H1 (cell line): ENCODE data around the gene CD48. TPM values are rescaled to one million over a fixed set of nuclear protein-coding genes. Genes with fewer than 3 reads are reported as not detected.
A peak's percentile ranks its signal among the peaks of the same experiment; 100 is the strongest.

Experiments
- CTCF ChIA-PET: fragments of 300-600 bp; sonication (Branson Sonifier 250); formaldehyde crosslinking; loops from one replicate; lab custom pipeline; 2021; ENCODE audit not compliant: partially characterized antibody; lab: Charles Lee
- POLR2A ChIA-PET: fragments of 300-600 bp; sonication (Branson Sonifier 250); formaldehyde crosslinking; loops from one replicate; lab custom pipeline; 2021; ENCODE audit warnings: inconsistent platforms; ENCODE audit not compliant: partially characterized antibody; lab: Charles Lee
- DNase-seq, 2 experiments: peaks; one replicate each; pipeline versions ENCODE4 v3.0.0 to v3.0.0-alpha.2; 2010 to 2022; ENCODE audit warnings: low spot score in 2 of 2, low read depth in 1 of 2, mixed read lengths in 1 of 2
- FAIRE-seq: peaks from 2 replicates; lab custom pipeline; 2011; peaks lifted over from hg19 to GRCh38; lab: Jason Lieb, UNC
- H2AFZ ChIP-seq: 2 replicates; pipeline ENCODE4 v1.8.1; 2012; ENCODE audit warnings: low read length, inconsistent platforms
- H2AK5ac ChIP-seq: 2 replicates; pipeline ENCODE4 v1.6.1; 2013; ENCODE audit warnings: low read depth, low read length
- H2BK120ac ChIP-seq: replicated peaks from 2 replicates; pipeline ENCODE3; 2013; ENCODE audit warnings: low read depth, low read length, inconsistent platforms
- H2BK12ac ChIP-seq: 2 replicates; pipeline ENCODE4 v1.6.1; 2013; ENCODE audit warnings: low read depth, low read length
- H2BK15ac ChIP-seq: 2 replicates; pipeline ENCODE4 v1.6.1; 2013; ENCODE audit warnings: low read length
- H2BK20ac ChIP-seq: 2 replicates; pipeline ENCODE4 v1.6.1; 2013; ENCODE audit warnings: low read length
- H2BK5ac ChIP-seq: 2 replicates; pipeline ENCODE4 v1.6.1; 2013; ENCODE audit warnings: low read depth, low read length
- H3K14ac ChIP-seq: 2 replicates; pipeline ENCODE4 v1.6.1; 2013; ENCODE audit warnings: inconsistent platforms; ENCODE audit not compliant: insufficient read length
- H3K18ac ChIP-seq: 2 replicates; pipeline ENCODE4 v1.6.1; 2013; ENCODE audit warnings: low read length; ENCODE audit errors: extremely low read depth
- H3K23ac ChIP-seq: 2 replicates; pipeline ENCODE4 v1.6.1; 2013; ENCODE audit warnings: inconsistent platforms; ENCODE audit not compliant: insufficient read length
- H3K23me2 ChIP-seq: 2 replicates; pipeline ENCODE4 v1.6.1; 2013; ENCODE audit warnings: low read depth, low read length
- H3K27ac ChIP-seq: 2 replicates; pipeline ENCODE4 v1.6.1; 2011; ENCODE audit warnings: low read depth, low read length, inconsistent platforms
- H3K27me3 ChIP-seq, 4 experiments: replicated peaks in 1 of 4; 1 replicate in 1 of 4; 2 replicates in 3 of 4; pipeline versions ENCODE4 v1.6.1 to v1.8.1; 2011 to 2013; ENCODE audit warnings: low read length in 3 of 4, mild to moderate bottlenecking in 3 of 4, inconsistent platforms in 2 of 4, mixed read lengths in 2 of 4, moderate library complexity in 1 of 4; ENCODE audit not compliant: control insufficient read depth in 3 of 4, insufficient read depth in 3 of 4; ENCODE audit errors: extremely low read depth in 1 of 4
- H3K36me3 ChIP-seq, 4 experiments: 2 replicates each; pipeline versions ENCODE4 v1.6.1 to v1.8.1; 2011 to 2013; ENCODE audit warnings: mild to moderate bottlenecking in 4 of 4, low read length in 3 of 4, moderate library complexity in 2 of 4, control low read depth in 1 of 4, inconsistent platforms in 1 of 4; ENCODE audit not compliant: insufficient read depth in 4 of 4, control insufficient read depth in 2 of 4
- H3K4ac ChIP-seq: replicated peaks from 2 replicates; pipeline ENCODE3; 2013; ENCODE audit warnings: low read length, low read depth, mixed read lengths, inconsistent platforms; ENCODE audit not compliant: insufficient read length
- H3K4me1 ChIP-seq, 4 experiments: replicated peaks in 1 of 4; 1 replicate in 1 of 4; 2 replicates in 3 of 4; pipeline versions ENCODE4 v1.6.1 to v1.8.1; 2011 to 2013; ENCODE audit warnings: low read length in 3 of 4, inconsistent platforms in 2 of 4, mixed read lengths in 1 of 4; ENCODE audit not compliant: insufficient read depth in 4 of 4, control insufficient read depth in 3 of 4
- H3K4me2 ChIP-seq, 2 experiments: 2 replicates each; pipeline versions ENCODE4 v1.6.1 to v1.8.1; 2011 to 2013; ENCODE audit warnings: low read depth in 2 of 2, low read length in 2 of 2, control low read depth in 1 of 2, inconsistent platforms in 1 of 2, mild to moderate bottlenecking in 1 of 2; ENCODE audit not compliant: insufficient read depth in 1 of 2
- H3K4me3 ChIP-seq, 4 experiments: fragments of 200-600, 300-600 bp in 1 of 4; sonication (generic), shearing (Covaris generic), sonication (Bioruptor Twin) in 1 of 4; 2 replicates each; pipeline versions ENCODE4 v1.5.1 to v1.8.1; 2011 to 2016; ENCODE audit warnings: low read length in 4 of 4, low read depth in 3 of 4, control low read depth in 2 of 4, inconsistent platforms in 2 of 4, mild to moderate bottlenecking in 2 of 4, mixed read lengths in 1 of 4, moderate library complexity in 1 of 4; ENCODE audit not compliant: insufficient read depth in 2 of 4; ENCODE audit errors: extremely low read depth in 1 of 4
- H3K56ac ChIP-seq: replicated peaks from 2 replicates; pipeline ENCODE3; 2013; ENCODE audit warnings: low read depth, mild to moderate bottlenecking, mixed read lengths, low read length, inconsistent platforms; ENCODE audit not compliant: insufficient read length
- H3K79me1 ChIP-seq: 2 replicates; pipeline ENCODE4 v1.6.1; 2013; ENCODE audit warnings: low read depth, low read length, control low read depth
- H3K79me2 ChIP-seq, 2 experiments: 2 replicates each; pipeline versions ENCODE4 v1.6.1 to v1.8.1; 2012 to 2013; ENCODE audit warnings: low read length in 2 of 2, mild to moderate bottlenecking in 2 of 2, inconsistent platforms in 1 of 2; ENCODE audit not compliant: insufficient read depth in 2 of 2, control insufficient read depth in 1 of 2
- H3K9ac ChIP-seq, 4 experiments: replicated peaks in 1 of 4; 1 replicate in 1 of 4; 2 replicates in 3 of 4; pipeline versions ENCODE4 v1.6.1 to v1.8.1; 2011 to 2013; ENCODE audit warnings: low read depth in 3 of 4, low read length in 3 of 4, control low read depth in 2 of 4, mild to moderate bottlenecking in 2 of 4, moderate library complexity in 2 of 4, inconsistent platforms in 1 of 4; ENCODE audit errors: extremely low read depth in 1 of 4
- H3K9me3 ChIP-seq, 2 experiments: 2 replicates each; pipeline versions ENCODE4 v1.6.1 to v1.8.1; 2012 to 2013; ENCODE audit warnings: mild to moderate bottlenecking in 2 of 2, moderate library complexity in 2 of 2, control low read depth in 1 of 2, inconsistent platforms in 1 of 2, low read depth in 1 of 2, low read length in 1 of 2, mixed read lengths in 1 of 2; ENCODE audit not compliant: insufficient read depth in 2 of 2
- H4K20me1 ChIP-seq, 2 experiments: replicated peaks in 1 of 2; 2 replicates each; pipeline versions ENCODE3 to v1.8.1; 2011 to 2013; ENCODE audit warnings: inconsistent platforms in 2 of 2, low read length in 2 of 2, mild to moderate bottlenecking in 1 of 2; ENCODE audit not compliant: insufficient read depth in 2 of 2, control insufficient read depth in 1 of 2
- H4K5ac ChIP-seq: 2 replicates; pipeline ENCODE4 v1.6.1; 2013; ENCODE audit warnings: low read length, low read depth, mixed read lengths, inconsistent platforms; ENCODE audit not compliant: insufficient read length
- H4K8ac ChIP-seq: 2 replicates; pipeline ENCODE4 v1.8.0; 2013; ENCODE audit warnings: mild to moderate bottlenecking, moderate library complexity, low read length, inconsistent platforms; ENCODE audit not compliant: insufficient read depth; ENCODE audit errors: extremely low read depth
- H4K91ac ChIP-seq: replicated peaks from 2 replicates; pipeline ENCODE3; 2013; ENCODE audit warnings: low read length, mixed read lengths, inconsistent platforms; ENCODE audit not compliant: insufficient read length
- BACH1 ChIP-seq: IDR thresholded peaks from 2 replicates; pipeline ENCODE4 v1.6.1; 2012; ENCODE audit warnings: low read length, improper control_type of control experiment
- BCL11A ChIP-seq, 2 experiments: IDR thresholded peaks; one replicate each; pipeline ENCODE4 v1.6.1; 2011; ENCODE audit warnings: low read depth in 2 of 2, low read length in 2 of 2, mild to moderate bottlenecking in 2 of 2
- CTBP2 ChIP-seq: IDR thresholded peaks from 2 replicates; pipeline ENCODE4 v1.7.0; 2011; ENCODE audit warnings: borderline replicate concordance, mild to moderate bottlenecking, moderate library complexity, mixed read lengths, low read length; ENCODE audit not compliant: insufficient read depth, insufficient read length
- NRF1 ChIP-seq: IDR thresholded peaks from 2 replicates; pipeline ENCODE4 v1.6.1; 2011; ENCODE audit warnings: mild to moderate bottlenecking, low read depth, low read length, improper control_type of control experiment
- PHF8 ChIP-seq: fragments of 200-600 bp; sonication (generic); conservative IDR thresholded peaks from 2 replicates; pipeline ENCODE4 v1.7.1; 2012; ENCODE audit warnings: low read depth, mild to moderate bottlenecking, inconsistent platforms, low read length, moderate library complexity
- POLR2A ChIP-seq, 2 experiments: IDR thresholded peaks; 1 replicate in 1 of 2; 2 replicates in 1 of 2; pipeline ENCODE4 v1.6.1; 2011; ENCODE audit warnings: low read depth in 2 of 2, low read length in 2 of 2, mild to moderate bottlenecking in 2 of 2; ENCODE audit errors: control extremely low read depth in 1 of 2
- RXRA ChIP-seq: IDR thresholded peaks from 2 replicates; pipeline ENCODE4 v1.6.1; 2011; ENCODE audit warnings: low read depth, mild to moderate bottlenecking, low read length, moderate library complexity; ENCODE audit not compliant: insufficient read depth
- SP2 ChIP-seq: IDR thresholded peaks from 2 replicates; pipeline ENCODE4 v1.6.1; 2012; ENCODE audit warnings: mild to moderate bottlenecking, low read length, inconsistent platforms
- WGBS, 2 experiments: shearing (Covaris generic) in 1 of 2; methylation state at CpG; one replicate each; pipeline versions ENCODE4 v1.1.6 to v1.1.7; 2013 to 2015; ENCODE audit warnings: low lambda C conversion rate in 2 of 2, mixed read lengths in 2 of 2, inconsistent platforms in 1 of 2, low coverage in 1 of 2, missing lambda C conversion rate in 1 of 2; ENCODE audit not compliant: insufficient replicate concordance in 2 of 2, insufficient coverage in 1 of 2, insufficient read length in 1 of 2; ENCODE audit errors: extremely low coverage in 1 of 2, missing lambda C conversion rate in 1 of 2; 5-methylcytosine and 5-hydroxymethylcytosine counted together
- polyA plus RNA-seq, 7 experiments: library from polyadenylated mRNA; depleted of rRNA in 3 of 7; stranded (reverse) in 5 of 7; unstranded in 2 of 7; fragments of >200 nt in 5 of 7; fragments of 200-250 nt in 2 of 7; gene quantifications; 1 replicate in 5 of 7; 2 replicates in 1 of 7; 4 replicates in 1 of 7; pipeline versions ENCODE4 v1.2.1 to v1.2.3, GENCODE V29; 2011 to 2013; ENCODE audit warnings: missing spikeins in 2 of 7, mixed read lengths in 2 of 7
- total RNA-seq: library from RNA; stranded (reverse); fragmentation: NEBNext Ultra II Directional; extraction: Animal tissue kit (Norgen Biotek cat#: 25700); gene quantifications from 2 replicates; pipeline ENCODE4 v1.2.1, GENCODE V29; 2021

The CD48 gene
- total and polyA plus RNA-seq, 2 of the 8 experiments (the other 6 are each of a cell fraction or from before 2014, with no cell fraction given): 0.08 TPM; not detected in 1

DNA sequence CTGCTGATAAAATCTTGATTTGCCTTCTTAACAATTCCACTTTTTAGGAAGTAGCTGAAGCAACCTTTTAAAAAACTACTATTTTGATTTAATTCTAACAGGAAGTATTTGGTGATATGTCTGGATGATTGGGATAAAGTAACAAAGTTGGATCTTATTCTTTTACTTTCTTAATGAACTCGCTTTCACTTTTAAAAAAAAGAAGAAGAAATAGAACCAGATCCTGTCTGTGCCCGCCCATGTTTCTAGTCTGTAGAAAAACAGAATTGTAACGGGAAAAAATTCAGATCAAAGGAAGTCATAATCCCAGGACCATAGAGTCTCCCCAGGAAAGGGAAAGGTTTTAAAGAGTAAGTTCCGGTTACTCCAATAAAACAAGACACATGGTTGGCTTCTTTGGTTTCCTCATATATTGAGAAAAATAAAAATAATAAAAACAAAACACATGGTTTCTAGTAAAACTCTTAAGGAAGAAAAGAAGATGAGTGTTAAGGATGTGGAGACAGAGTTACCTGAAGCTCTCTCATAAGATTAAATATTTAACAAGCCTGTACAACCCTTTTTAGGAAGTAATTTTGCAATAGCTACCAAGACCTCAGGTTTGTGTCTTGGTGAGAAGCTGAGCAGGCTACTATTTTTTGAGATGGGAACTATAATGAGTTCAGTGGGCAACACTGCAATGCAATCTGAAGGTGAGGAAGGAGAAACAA is 4.9 kb downstream of the CD48 start:
- Histone ChIP-seq H3K23me2 (no peaks in the 10 kb centered on the region), H4K91ac (no peak overlapping the region), H3K4ac (no peak overlapping the region), H3K56ac (no peak overlapping the region), H3K14ac (no peak overlapping the region), H3K79me2 (no peaks in the 10 kb centered on the region), H2BK12ac (no peak overlapping the region), H2BK120ac (no peak overlapping the region), H3K18ac (no peak overlapping the region), H3K27ac (no peak overlapping the region), H3K9me3 (no peaks in the 10 kb centered on the region), H3K9ac (no peak overlapping the region), H3K36me3 (no peaks in the 10 kb centered on the region), H3K79me1 (no peaks in the 10 kb centered on the region; the same call in 1 of the 2 replicates), H4K5ac (no peak overlapping the region), H2BK5ac (no peak overlapping the region), H3K4me1 (peaks cover 0 to 4% (median under 1%) of the 10 kb centered on the region in 4 experiments; a peak in 1 of 7 replicates), H2AK5ac (no peak overlapping the region), H3K27me3 (no peaks in the 10 kb centered on the region), H2AFZ (0 out of 2 replicates have a peak overlapping the region, but pooled peaks have one; percentile 73), H3K4me2 (no peak overlapping the region), H4K8ac (no peak overlapping the region), H3K23ac (no peak overlapping the region), H2BK20ac (no peak overlapping the region), H4K20me1 (no peaks in the 10 kb centered on the region), H3K4me3 (no peak overlapping the region), H2BK15ac (no peak overlapping the region)
- ChIA-PET POLR2A (no interaction called here), CTCF (interaction anchor here (0.6 to 2.1 kb wide), 8 partner anchors 22 to 284 kb away, joined by 3 to 8 read pairs (median 4); no protein-coding TSS in a partner anchor)
- no peak for FAIRE-seq
- no peak for DNase-seq
- WGBS, 2 experiments: 60% methylated on average over 4 of the region's 4 CpGs; no CpG with 5 or more reads in 1 of the 2 experiments
- TF ChIP-seq CTBP2 (no peak), SP2 (no peak), PHF8 (no peak), BACH1 (no peak), RXRA (no peak), NRF1 (no peak), BCL11A (IDR thresholded peaks at IDR 0.05; ENCODE audit: low read depth in 2 of 2, low read length in 2 of 2) (no peak), POLR2A (IDR thresholded peaks at IDR 0.05; ENCODE audit: control extremely low read depth in 1 of 2, low read depth in 2 of 2, low read length in 2 of 2) (no peak)
